BE2C (cell line): ENCODE results near the gene OLFM3.

Experiments
- DNase-seq: peaks from one replicate; pipeline ENCODE4 v3.0.0-alpha.2; 2020
- H3K27me3 ChIP-seq: fragments of 250-450 bp; sonication (Bioruptor Pico); 2 replicates; pipeline ENCODE4 v1.5.1; 2020; ENCODE audit warnings: mild to moderate bottlenecking
- H3K36me3 ChIP-seq: fragments of 250-450 bp; sonication (Bioruptor Pico); 2 replicates; pipeline ENCODE4 v1.5.1; 2020; ENCODE audit warnings: mild to moderate bottlenecking
- H3K4me1 ChIP-seq: fragments of 250-450 bp; sonication (Bioruptor Pico); 2 replicates; pipeline ENCODE4 v1.5.1; 2020
- H3K4me3 ChIP-seq: 2 replicates; pipeline ENCODE4 v1.5.1; 2011; ENCODE audit warnings: low read depth, low read length
- H3K9me3 ChIP-seq: fragments of 250-450 bp; sonication (Bioruptor Pico); 2 replicates; pipeline ENCODE4 v1.5.1; 2020
- TF ChIP-seq, protein P1 (sequence below): IDR thresholded peaks from 2 replicates; pipeline ENCODE4 v1.5.1; 2012; ENCODE audit warnings: mild to moderate bottlenecking, low read depth, low read length

The OLFM3 gene

DNA sequence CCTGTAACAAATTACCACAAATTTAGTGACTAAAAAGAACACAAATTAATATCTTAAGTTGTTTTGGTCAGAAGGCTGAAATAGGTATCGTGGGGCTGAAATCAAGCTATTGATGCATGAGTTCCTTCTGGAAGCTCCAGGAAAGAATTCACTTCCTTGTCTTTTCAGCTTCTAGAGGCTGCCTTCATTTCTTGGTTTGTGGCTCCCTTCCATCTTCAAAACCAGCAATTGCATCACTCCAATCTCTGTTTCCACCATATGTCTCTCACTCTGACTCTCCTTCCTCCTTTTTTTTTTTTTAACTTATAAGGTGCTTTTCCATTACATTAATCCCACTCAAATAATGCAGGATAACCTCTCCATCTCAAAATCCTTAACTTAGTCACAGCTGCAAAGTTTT is 78.4 kb downstream of the OLFM3 start:
- Histone ChIP-seq H3K27me3 (no peaks in the 10 kb centered on the region), H3K36me3 (no peaks in the 10 kb centered on the region), H3K9me3 (no peaks in the 10 kb centered on the region), H3K4me3 (no peak overlapping the region), H3K4me1 (peaks cover 24% of the 10 kb centered on the region)
- TF ChIP-seq, protein P1, sequence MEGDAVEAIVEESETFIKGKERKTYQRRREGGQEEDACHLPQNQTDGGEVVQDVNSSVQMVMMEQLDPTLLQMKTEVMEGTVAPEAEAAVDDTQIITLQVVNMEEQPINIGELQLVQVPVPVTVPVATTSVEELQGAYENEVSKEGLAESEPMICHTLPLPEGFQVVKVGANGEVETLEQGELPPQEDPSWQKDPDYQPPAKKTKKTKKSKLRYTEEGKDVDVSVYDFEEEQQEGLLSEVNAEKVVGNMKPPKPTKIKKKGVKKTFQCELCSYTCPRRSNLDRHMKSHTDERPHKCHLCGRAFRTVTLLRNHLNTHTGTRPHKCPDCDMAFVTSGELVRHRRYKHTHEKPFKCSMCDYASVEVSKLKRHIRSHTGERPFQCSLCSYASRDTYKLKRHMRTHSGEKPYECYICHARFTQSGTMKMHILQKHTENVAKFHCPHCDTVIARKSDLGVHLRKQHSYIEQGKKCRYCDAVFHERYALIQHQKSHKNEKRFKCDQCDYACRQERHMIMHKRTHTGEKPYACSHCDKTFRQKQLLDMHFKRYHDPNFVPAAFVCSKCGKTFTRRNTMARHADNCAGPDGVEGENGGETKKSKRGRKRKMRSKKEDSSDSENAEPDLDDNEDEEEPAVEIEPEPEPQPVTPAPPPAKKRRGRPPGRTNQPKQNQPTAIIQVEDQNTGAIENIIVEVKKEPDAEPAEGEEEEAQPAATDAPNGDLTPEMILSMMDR: no peak
- no peak for DNase-seq

DNA sequence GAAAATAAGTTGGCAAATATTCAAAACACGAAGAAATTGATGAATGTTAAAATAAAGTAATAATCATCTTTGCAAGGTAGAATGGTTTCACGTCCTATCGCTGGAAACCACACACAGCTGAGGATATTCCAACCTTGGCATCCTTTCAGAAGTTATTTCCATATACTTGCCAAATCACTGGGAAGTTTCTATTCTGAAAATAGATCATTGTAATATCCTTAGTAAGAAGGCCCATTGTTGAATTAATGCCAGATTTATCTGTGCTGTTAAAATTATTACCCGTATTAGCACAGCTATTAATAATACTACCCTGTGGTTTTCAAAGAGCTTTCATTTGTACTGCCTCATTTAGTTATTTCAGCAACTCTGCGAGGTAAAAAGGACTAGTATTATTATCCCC is 81.1 kb downstream of the OLFM3 start:
- no peaks in the 10 kb centered on the region for H3K9me3 ChIP-seq
- H3K36me3 ChIP-seq: no peaks in the 10 kb centered on the region
- DNase-seq: no peak
- no peak overlapping the region for H3K4me3 ChIP-seq
- TF ChIP-seq, protein P1: no peak
- no peaks in the 10 kb centered on the region for H3K27me3 ChIP-seq
- H3K4me1 ChIP-seq: peaks cover 16% of the 10 kb centered on the region

DNA sequence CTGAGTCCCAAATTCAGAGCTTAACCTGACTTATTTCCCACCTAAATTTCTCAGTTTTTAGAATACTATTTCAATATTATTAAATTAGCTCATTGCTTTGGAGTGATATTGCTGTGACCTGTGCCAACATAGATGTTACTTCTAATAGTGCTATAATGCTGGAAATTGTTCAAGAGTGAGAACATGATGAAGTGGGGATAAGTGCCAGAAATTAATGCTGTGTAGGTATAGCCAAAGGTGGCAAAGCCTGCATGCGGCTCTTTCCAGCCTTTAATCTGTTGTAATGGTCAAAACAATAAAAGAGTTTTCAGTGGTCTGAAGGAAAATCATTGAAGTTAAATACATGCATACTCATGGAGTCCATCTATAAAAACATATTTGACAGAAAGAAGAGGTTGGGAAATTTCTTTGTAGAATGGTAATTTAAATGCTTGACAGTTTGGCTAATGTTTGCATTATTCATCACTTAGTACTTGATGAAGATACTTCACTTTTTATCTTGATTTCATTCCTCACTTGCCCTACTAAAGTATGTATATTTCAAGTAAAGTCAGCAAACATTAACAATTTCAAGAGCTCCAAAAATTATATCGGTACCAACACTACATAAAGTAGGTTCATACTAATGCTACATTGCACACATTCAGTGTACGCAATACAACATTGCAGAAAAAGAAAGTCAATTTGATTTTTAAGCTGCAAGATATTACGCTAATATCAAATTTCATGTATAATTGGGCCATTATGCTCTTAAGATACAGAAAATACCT is 82.1 kb downstream of the OLFM3 start:
- no peak overlapping the region for H3K4me3 ChIP-seq
- DNase-seq: no peak
- TF ChIP-seq, protein P1: no peak
- H3K36me3 ChIP-seq: no peaks in the 10 kb centered on the region
- H3K4me1 ChIP-seq: peaks cover 13% of the 10 kb centered on the region
- no peaks in the 10 kb centered on the region for H3K27me3 ChIP-seq
- no peaks in the 10 kb centered on the region for H3K9me3 ChIP-seq

DNA sequence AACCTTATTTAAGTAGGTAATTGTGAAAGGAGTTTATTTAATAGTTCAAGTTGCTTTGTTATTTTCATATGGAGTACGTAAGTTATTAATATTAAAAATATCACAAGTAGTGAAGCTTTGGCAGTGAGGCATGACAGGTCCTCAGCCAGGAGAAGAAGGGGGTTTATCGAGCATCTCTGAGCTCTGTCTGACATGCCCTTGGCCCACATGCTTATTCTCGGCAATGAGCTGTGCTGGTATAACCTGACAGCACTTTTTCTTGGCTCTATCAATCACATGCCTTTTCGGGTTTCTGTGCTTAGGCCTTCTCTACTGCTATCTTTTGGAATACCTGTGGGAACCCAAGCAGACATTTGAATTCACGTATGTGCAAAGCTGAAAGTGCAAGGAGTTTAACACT is 84.8 kb downstream of the OLFM3 start:
- peaks cover 24% of the 10 kb centered on the region for H3K4me1 ChIP-seq
- DNase-seq: no peak
- no peaks in the 10 kb centered on the region for H3K27me3 ChIP-seq
- TF ChIP-seq, protein P1: no peak
- H3K4me3 ChIP-seq: no peak overlapping the region
- no peaks in the 10 kb centered on the region for H3K9me3 ChIP-seq
- no peaks in the 10 kb centered on the region for H3K36me3 ChIP-seq

DNA sequence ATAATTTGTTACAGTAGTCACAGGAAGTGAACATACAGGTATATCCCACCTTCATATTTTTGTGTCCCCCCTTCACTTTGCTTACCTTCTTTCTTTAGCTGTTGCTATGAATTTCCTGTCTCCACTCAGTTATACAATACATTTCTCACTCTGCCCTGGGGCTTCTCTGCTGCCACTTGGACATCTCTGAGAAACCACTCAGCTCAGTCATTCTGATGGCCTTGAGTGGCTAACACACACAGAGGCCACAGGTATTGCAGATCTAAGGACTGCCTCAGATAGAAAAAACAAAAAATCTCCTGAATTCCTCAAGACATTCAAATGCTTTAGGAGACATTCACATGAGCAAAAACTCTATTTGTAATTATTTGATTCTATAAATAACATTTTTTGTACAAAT is 87.7 kb downstream of the OLFM3 start:
- Histone ChIP-seq H3K9me3 (no peaks in the 10 kb centered on the region), H3K4me1 (peaks cover 46% of the 10 kb centered on the region), H3K4me3 (no peak overlapping the region), H3K27me3 (no peaks in the 10 kb centered on the region), H3K36me3 (no peaks in the 10 kb centered on the region)
- no peak for DNase-seq
- TF ChIP-seq, protein P1: no peak

DNA sequence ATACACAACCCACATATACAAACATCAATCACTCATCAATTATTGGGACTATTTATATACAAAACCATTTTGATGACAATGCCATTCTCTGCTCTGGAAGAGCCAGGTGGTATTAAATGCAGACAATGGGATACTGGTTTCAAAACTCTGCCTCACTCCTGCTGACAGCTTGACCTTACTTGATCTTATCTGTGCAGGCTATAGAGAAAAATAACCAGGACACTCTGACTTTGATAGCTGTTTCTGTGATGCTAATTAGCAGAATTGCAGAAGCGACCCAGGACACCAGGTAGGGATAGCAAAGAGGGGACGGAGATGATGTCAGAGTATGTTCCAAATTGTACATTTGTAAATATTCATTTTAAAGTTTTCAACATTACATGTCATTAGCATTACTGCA is 89.5 kb downstream of the OLFM3 start:
- peak; percentile 50 for DNase-seq

More for the DNA sequence above, 89.5 kb downstream of the OLFM3 start:
- peak overlapping the region; percentile 37 for H3K4me3 ChIP-seq
- no peaks in the 10 kb centered on the region for H3K36me3 ChIP-seq
- no peaks in the 10 kb centered on the region for H3K27me3 ChIP-seq
- peaks cover 38% of the 10 kb centered on the region for H3K4me1 ChIP-seq
- H3K9me3 ChIP-seq: no peaks in the 10 kb centered on the region
- TF ChIP-seq, protein P1: no peak
